ENCODE measurements around the gene FLG. TPM values are rescaled to one million over a fixed set of nuclear protein-coding genes. Genes with fewer than 3 reads are reported as not detected.
A peak's percentile ranks its signal among the peaks of the same experiment; 100 is the strongest.
"Not testable (repeated sequence)": the region's sequence is repeated elsewhere in the genome, so short reads cannot be mapped to it uniquely, and the experiment has no call there.

FLG gene
- total RNA-seq, 2 donors from 2014 or later, result not detected

DNA sequence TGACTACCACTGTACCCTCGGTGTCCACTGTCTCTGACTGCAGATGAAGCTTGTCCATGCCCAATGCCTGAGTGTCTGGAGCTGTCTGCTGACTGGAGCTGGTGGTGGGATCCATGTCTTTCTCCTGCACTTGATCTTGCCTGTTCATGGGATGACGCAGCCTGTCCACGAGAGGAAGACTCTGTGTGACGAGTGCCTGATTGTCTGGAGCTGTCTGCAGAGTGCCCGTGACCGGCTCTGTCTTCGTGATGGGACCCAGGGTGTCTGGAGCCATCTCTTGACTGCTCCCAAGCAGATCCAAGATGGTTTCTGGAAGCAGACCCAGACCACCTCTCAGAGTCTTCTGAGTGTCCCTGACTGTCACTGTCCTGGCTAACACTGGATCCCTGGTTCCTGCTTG, 16.3 kb downstream of the FLG start:
- not testable (repeated sequence) for ATAC-seq; H3K27ac Mint-ChIP-seq; H3K9me3 Mint-ChIP-seq; H3K36me3 Mint-ChIP-seq; DNase-seq (ENCODE audit: low spot score in 2 of 2)

DNA sequence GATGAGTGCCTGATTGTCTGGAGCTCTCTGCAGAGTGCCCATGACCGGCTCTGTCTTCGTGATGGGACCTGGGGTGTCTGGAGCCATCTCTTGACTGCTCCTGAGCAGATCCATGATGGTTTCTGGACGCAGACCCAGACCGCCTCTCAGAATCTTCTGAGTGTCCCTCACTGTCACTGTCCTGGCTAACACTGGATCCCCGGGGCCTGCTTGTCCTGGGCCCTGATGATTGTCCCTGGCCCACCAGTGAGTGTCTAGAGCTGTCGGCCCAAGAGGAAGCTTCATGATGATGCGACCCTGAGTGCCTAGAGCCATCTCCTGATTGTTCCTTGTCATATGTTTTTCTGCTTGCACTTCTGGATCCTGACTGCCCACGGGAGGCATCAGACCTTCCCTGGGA, 17.1 kb downstream of the FLG start:
- not testable (repeated sequence) for ATAC-seq; H3K36me3 Mint-ChIP-seq; DNase-seq (ENCODE audit: low spot score in 2 of 2); H3K9me3 Mint-ChIP-seq
- H3K27ac Mint-ChIP-seq, result peak overlapping the region in 1 of 2 donors; percentile 55

DNA sequence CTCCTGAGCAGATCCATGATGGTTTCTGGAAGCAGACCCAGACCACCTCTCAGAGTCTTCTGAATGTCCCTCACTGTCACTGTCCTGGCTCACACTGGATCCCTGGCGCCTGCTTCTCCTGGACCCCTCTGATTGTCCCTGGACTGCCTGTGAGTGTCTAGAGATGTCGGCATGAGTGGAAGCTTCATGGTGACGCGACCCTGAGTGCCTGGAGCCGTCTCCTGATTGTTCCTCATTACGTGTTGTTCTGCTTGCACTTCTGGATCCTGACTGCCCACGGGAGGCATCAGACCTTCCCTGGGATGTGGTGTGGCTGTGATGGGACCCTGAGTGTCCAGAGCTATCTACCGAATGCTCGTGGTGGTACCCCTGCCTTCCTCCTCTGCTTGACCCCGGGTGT, 18.9 kb downstream of the FLG start:
- not testable (repeated sequence) for H3K9me3 Mint-ChIP-seq; DNase-seq (ENCODE audit: low spot score in 2 of 2); H3K27ac Mint-ChIP-seq; ATAC-seq; H3K36me3 Mint-ChIP-seq

DNA sequence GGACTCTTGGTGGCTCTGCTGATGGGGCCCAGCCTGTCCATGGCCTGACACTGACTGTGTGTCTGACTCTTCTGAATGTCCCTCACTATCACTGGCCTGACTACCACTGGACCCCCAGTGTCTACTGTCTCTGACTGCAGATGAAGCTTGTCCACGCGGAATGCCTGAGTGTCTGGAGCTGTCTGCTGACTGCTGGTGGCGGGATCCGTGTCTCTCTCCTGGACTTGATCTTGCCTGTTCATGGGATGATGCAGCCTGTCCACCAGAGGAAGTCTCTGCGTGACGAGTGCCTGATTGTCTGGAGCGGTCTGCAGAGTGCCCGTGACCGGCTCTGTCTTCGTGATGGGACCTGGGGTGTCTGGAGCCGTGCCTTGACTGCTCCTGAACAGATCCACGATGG, 20.3 kb downstream of the FLG start:
- not testable (repeated sequence) for H3K36me3 Mint-ChIP-seq; ATAC-seq; DNase-seq (ENCODE audit: low spot score in 2 of 2); H3K9me3 Mint-ChIP-seq
- peak overlapping the region in 1 of 2 donors; percentile 14 for H3K27ac Mint-ChIP-seq

DNA sequence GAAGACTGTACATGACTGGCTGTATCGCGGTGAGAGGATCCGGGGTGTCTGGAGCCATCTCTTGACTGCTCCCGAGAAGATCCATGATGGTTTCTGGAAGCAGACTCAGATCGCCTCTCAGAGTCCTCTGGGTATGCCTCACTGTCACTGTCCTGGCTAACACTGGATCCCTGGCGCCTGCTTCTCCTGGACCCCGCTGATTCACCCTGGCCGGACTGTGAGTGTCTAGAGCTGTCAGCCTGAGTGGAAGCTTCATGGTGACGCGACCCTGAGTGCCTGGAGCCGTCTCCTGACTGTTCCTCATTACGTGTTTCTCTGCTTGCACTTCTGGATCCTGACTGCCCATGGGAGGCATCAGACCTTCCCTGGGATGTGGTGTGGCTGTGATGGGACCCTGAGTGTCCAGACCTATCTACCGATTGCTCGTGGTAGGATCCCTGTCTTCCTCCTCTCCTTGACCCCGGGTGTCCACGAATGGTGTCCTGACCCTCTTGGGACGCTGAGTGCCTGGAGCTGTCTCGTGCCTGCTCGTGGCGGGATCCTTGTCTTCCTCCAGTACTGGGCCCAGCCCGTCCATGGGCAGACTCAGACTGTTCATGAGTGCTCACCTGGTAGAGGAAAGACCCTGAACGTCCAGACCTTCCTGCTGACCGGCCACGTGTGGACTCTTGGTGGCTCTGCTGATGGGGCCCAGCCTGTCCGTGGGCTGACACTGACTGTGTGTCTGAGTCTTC, 21.7 kb downstream of the FLG start:
- not testable (repeated sequence) for ATAC-seq
- peak overlapping the region in 1 of 2 donors; percentile 66 for H3K27ac Mint-ChIP-seq

DNA sequence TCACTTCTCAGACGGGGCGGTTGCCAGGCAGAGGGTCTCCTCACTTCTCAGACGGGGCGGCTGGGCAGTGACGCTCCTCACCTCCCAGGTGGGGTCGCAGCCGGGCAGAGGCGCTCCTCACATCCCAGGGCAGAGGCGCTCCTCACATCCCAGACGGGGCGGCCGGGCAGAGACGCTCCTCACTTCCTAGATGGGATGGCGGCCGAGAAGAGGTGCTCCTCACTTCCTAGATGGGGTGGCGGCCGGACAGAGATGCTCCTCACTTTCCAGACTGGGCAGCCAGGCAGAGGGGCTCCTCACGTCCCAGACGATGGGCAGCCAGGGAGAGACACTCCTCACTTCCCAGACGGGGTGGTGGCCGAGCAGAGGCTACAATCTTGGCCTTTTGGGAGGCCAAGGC, 68.6 kb downstream of the FLG start:
- not testable (repeated sequence) for H3K36me3 Mint-ChIP-seq; H3K27ac Mint-ChIP-seq; H3K9me3 Mint-ChIP-seq; DNase-seq (ENCODE audit: low spot score in 2 of 2); ATAC-seq

More for the DNA sequence above, 21.7 kb downstream of the FLG start:
- H3K9me3 Mint-ChIP-seq; H3K36me3 Mint-ChIP-seq; DNase-seq (ENCODE audit: low spot score in 2 of 2): not testable (repeated sequence)

Other genes starting within 250 kb of the FLG start
- gene TCHHL1, start 236.2 kb downstream of the FLG start, total RNA-seq, result not detected
- gene TCHH, start 209.8 kb downstream of the FLG start, total RNA-seq, result under 1 TPM in 1 of 2 donors, not detected in 1; 0.04 TPM
- gene RPTN, start 166.0 kb downstream of the FLG start, total RNA-seq, result not detected
- not detected for gene HRNR, start 101.0 kb downstream of the FLG start, total RNA-seq
- not detected for gene FLG2, start 34.8 kb upstream of the FLG start, total RNA-seq
- not detected for gene CRNN, start 89.0 kb upstream of the FLG start, total RNA-seq
- not detected for gene LCE5A, start 185.6 kb upstream of the FLG start, total RNA-seq
- gene CRCT1, start 189.2 kb upstream of the FLG start, total RNA-seq, result not detected
- not detected for gene LCE3E, start 241.5 kb upstream of the FLG start, total RNA-seq